SK-N-SH treated with all-trans-retinoic acid at 6 μM for 48 hours (cell line): ENCODE results near the gene PTH.

ENCODE experiments used
- ATAC-seq: fragments of 200-7000 bp; cut with Tn5 transposase; 3 replicates; pipeline ENCODE4 v1.9.1; 2020; ENCODE audit warnings: mild to moderate bottlenecking, moderate library complexity
- ARNTL ChIP-seq: fragments of 450-650 bp; formaldehyde crosslinking; IDR thresholded peaks from 2 replicates; pipeline ENCODE4 v1.5.0; 2020; ENCODE audit warnings: low read depth, mild to moderate bottlenecking, moderate library complexity, borderline replicate concordance
- BACH2 ChIP-seq: fragments of 250-450 bp; sonication (Bioruptor Pico); IDR thresholded peaks from 2 replicates; pipeline ENCODE4 v1.9.0; 2021; ENCODE audit warnings: mild to moderate bottlenecking, borderline replicate concordance
- CREB5 ChIP-seq: fragments of 250-450 bp; sonication (Bioruptor Pico); IDR thresholded peaks from 2 replicates; pipeline ENCODE4 v1.5.1; 2020; ENCODE audit warnings: low read depth, mild to moderate bottlenecking, moderate library complexity
- CSDC2 ChIP-seq: fragments of 250-450 bp; sonication (Bioruptor Pico); IDR thresholded peaks from 2 replicates; pipeline ENCODE4 v1.5.0; 2020; ENCODE audit warnings: mild to moderate bottlenecking, moderate library complexity
- GLIS3 ChIP-seq: fragments of 250-450 bp; sonication (Bioruptor Pico); IDR thresholded peaks from 2 replicates; pipeline ENCODE4 v1.5.0; 2020; ENCODE audit warnings: mild to moderate bottlenecking, moderate library complexity
- ISL1 ChIP-seq: fragments of 250-450 bp; sonication (Bioruptor Pico); IDR thresholded peaks from 2 replicates; pipeline ENCODE4 v2.1.2; 2022; ENCODE audit warnings: mild to moderate bottlenecking, moderate library complexity
- OSR1 ChIP-seq: fragments of 250-450 bp; sonication (Bioruptor Pico); IDR thresholded peaks from 2 replicates; pipeline ENCODE4 v1.8.0; 2022; ENCODE audit warnings: moderate library complexity, mild to moderate bottlenecking, inconsistent platforms
- POU6F1 ChIP-seq: fragments of 250-450 bp; sonication (Bioruptor Pico); IDR thresholded peaks from 2 replicates; pipeline ENCODE4 v1.8.0; 2021; ENCODE audit warnings: low read depth, mild to moderate bottlenecking, moderate library complexity, borderline replicate concordance
- PPARA ChIP-seq: fragments of 250-450 bp; sonication (Bioruptor Pico); IDR thresholded peaks from 2 replicates; pipeline ENCODE4 v1.5.0; 2020; ENCODE audit warnings: mild to moderate bottlenecking, borderline replicate concordance
- RARB ChIP-seq: fragments of 250-450 bp; sonication (Bioruptor Pico); IDR thresholded peaks from 2 replicates; pipeline ENCODE4 v1.8.0; 2021; ENCODE audit warnings: mild to moderate bottlenecking, moderate library complexity
- SNAI2 ChIP-seq: fragments of 250-450 bp; sonication (Bioruptor Pico); IDR thresholded peaks from 2 replicates; pipeline ENCODE4 v1.5.0; 2020; ENCODE audit warnings: mild to moderate bottlenecking, moderate library complexity
- TCF4 ChIP-seq: fragments of 250-450 bp; sonication (Bioruptor Pico); IDR thresholded peaks from 2 replicates; pipeline ENCODE4 v1.8.0; 2021; ENCODE audit warnings: mild to moderate bottlenecking, moderate library complexity, borderline replicate concordance
- TOX ChIP-seq: fragments of 250-450 bp; sonication (Bioruptor Pico); IDR thresholded peaks from 2 replicates; pipeline ENCODE4 v1.8.0; 2021; ENCODE audit warnings: mild to moderate bottlenecking, moderate library complexity, borderline replicate concordance
- TSHZ2 ChIP-seq: fragments of 250-450 bp; sonication (Bioruptor Pico); IDR thresholded peaks from 2 replicates; pipeline ENCODE4 v1.5.0; 2020; ENCODE audit warnings: mild to moderate bottlenecking, moderate library complexity
- ZFP3 ChIP-seq: fragments of 250-450 bp; sonication (Bioruptor Pico); IDR thresholded peaks from 2 replicates; pipeline ENCODE4 v1.5.0; 2020; ENCODE audit warnings: mild to moderate bottlenecking, moderate library complexity
- ZFP30 ChIP-seq: fragments of 450-650 bp; formaldehyde crosslinking; IDR thresholded peaks from 2 replicates; pipeline ENCODE4 v1.5.0; 2022; ENCODE audit warnings: mild to moderate bottlenecking, moderate library complexity
- ZNF565 ChIP-seq: fragments of 450-650 bp; formaldehyde crosslinking; conservative IDR thresholded peaks from 2 replicates; pipeline ENCODE4 v1.5.0; 2020; ENCODE audit warnings: low read depth, mild to moderate bottlenecking, moderate library complexity
- ZNF70 ChIP-seq: fragments of 450-650 bp; formaldehyde crosslinking; IDR thresholded peaks from 2 replicates; pipeline ENCODE4 v1.5.0; 2020; ENCODE audit warnings: mild to moderate bottlenecking, moderate library complexity
- ZNF8 ChIP-seq: fragments of 450-650 bp; formaldehyde crosslinking; IDR thresholded peaks from 2 replicates; pipeline ENCODE4 v1.5.0; 2020; ENCODE audit warnings: mild to moderate bottlenecking, moderate library complexity
- TF ChIP-seq, protein P1 (sequence below): fragments of 250-450 bp; sonication (Bioruptor Pico); IDR thresholded peaks from 2 replicates; pipeline ENCODE4 v1.8.0; 2020; ENCODE audit warnings: mild to moderate bottlenecking, moderate library complexity, borderline replicate concordance
- TF ChIP-seq, protein P2 (sequence below): fragments of 250-450 bp; sonication (Bioruptor Pico); IDR thresholded peaks from 2 replicates; pipeline ENCODE4 v1.5.1; 2021; ENCODE audit warnings: mild to moderate bottlenecking, moderate library complexity

PTH gene

GRCh38 chr11:13479688-13480087 lies 16.1 kb downstream of the PTH start:
- no peak for ATAC-seq

GRCh38 chr11:13475091-13475490 lies 20.7 kb downstream of the PTH start:
- no peak for TF ChIP-seq ARNTL (CRISPR knock-in tag)
- TF ChIP-seq TCF4, result no peak
- TF ChIP-seq, protein P1, sequence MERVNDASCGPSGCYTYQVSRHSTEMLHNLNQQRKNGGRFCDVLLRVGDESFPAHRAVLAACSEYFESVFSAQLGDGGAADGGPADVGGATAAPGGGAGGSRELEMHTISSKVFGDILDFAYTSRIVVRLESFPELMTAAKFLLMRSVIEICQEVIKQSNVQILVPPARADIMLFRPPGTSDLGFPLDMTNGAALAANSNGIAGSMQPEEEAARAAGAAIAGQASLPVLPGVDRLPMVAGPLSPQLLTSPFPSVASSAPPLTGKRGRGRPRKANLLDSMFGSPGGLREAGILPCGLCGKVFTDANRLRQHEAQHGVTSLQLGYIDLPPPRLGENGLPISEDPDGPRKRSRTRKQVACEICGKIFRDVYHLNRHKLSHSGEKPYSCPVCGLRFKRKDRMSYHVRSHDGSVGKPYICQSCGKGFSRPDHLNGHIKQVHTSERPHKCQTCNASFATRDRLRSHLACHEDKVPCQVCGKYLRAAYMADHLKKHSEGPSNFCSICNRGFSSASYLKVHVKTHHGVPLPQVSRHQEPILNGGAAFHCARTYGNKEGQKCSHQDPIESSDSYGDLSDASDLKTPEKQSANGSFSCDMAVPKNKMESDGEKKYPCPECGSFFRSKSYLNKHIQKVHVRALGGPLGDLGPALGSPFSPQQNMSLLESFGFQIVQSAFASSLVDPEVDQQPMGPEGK (CRISPR knock-in tag), result no peak
- no peak for ATAC-seq

More at GRCh38 chr11:13479688-13480087, 16.1 kb downstream of the PTH start:
- TF ChIP-seq SNAI2 (CRISPR knock-in tag), result no peak
- no peak for TF ChIP-seq PPARA (CRISPR knock-in tag)
- no peak for TF ChIP-seq TSHZ2

DNA sequence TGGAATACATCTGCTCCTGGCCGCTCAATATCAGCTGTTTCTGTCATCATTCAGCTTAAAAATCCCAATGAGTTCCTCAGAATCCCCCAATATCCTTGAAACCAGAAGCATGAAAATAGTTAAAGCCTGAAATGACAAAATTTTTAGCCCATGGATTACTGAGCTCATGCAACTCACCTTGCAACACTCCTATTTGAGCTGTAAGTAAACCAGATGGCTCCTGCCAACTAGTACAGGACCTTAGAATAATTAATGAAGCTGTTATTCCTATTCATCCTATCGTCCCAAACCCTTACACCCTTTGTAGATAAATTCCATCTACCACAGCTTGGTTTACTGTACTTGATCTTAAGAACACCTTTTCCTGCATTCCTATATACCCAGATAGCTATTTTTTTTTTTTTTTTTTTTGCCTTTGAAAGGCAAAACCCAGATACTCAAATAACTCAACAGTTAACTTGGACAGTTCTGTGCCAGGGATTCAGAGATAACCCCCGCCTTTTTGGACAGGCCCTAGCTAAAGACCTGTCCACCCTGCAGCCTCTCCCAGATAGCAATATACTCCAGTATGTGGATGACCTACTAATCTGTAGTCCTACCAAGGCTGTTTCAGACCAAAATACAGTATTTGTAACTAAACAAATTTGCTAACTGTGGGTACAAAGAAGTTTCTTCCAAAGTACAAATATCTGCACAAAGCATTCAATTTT lies 22.6 kb downstream of the PTH start:
- ATAC-seq, result no peak
- TF ChIP-seq ISL1 (no peak), ZNF8 (CRISPR knock-in tag) (no peak), TOX (CRISPR knock-in tag) (no peak), BACH2 (CRISPR knock-in tag) (no peak), TSHZ2 (no peak), RARB (no peak), ZNF70 (CRISPR knock-in tag) (no peak), SNAI2 (CRISPR knock-in tag) (no peak), POU6F1 (no peak), OSR1 (CRISPR knock-in tag) (no peak), PPARA (CRISPR knock-in tag) (no peak), ZNF565 (CRISPR knock-in tag) (no peak), GLIS3 (CRISPR knock-in tag) (no peak), ZFP30 (CRISPR knock-in tag) (no peak), ARNTL (CRISPR knock-in tag) (no peak), CREB5 (CRISPR knock-in tag) (no peak), CSDC2 (CRISPR knock-in tag) (no peak), ZFP3 (no peak)
- TF ChIP-seq, protein P2, sequence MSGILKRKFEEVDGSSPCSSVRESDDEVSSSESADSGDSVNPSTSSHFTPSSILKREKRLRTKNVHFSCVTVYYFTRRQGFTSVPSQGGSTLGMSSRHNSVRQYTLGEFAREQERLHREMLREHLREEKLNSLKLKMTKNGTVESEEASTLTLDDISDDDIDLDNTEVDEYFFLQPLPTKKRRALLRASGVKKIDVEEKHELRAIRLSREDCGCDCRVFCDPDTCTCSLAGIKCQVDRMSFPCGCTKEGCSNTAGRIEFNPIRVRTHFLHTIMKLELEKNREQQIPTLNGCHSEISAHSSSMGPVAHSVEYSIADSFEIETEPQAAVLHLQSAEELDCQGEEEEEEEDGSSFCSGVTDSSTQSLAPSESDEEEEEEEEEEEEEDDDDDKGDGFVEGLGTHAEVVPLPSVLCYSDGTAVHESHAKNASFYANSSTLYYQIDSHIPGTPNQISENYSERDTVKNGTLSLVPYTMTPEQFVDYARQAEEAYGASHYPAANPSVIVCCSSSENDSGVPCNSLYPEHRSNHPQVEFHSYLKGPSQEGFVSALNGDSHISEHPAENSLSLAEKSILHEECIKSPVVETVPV, result no peak
- TF ChIP-seq, all 23 proteins: peak for 0
